Stomach smooth muscle (tissue), 2 donors: Measurements from ENCODE around the gene POLR1D.

Experiments used
- H3K27ac ChIP-seq: one replicate; pipeline ENCODE4 v1.7.0; 2013; ENCODE audit warnings: mild to moderate bottlenecking, low read length, inconsistent platforms
- H3K27me3 ChIP-seq, 2 donors: one replicate each; pipeline ENCODE4 v1.7.0; 2013; ENCODE audit warnings: low read length in 2 of 2; ENCODE audit not compliant: insufficient read depth in 2 of 2, control insufficient read depth in 1 of 2
- H3K36me3 ChIP-seq, 2 donors: one replicate each; pipeline ENCODE4 v1.7.0; 2013; ENCODE audit warnings: low read length in 2 of 2; ENCODE audit not compliant: control insufficient read depth in 2 of 2, insufficient read depth in 2 of 2
- H3K4me1 ChIP-seq: one replicate; pipeline ENCODE4 v1.7.0; 2013; ENCODE audit warnings: low read length; ENCODE audit not compliant: control insufficient read depth, insufficient read depth
- H3K4me3 ChIP-seq, 2 donors: one replicate each; pipeline ENCODE4 v1.7.0; 2013; ENCODE audit warnings: low read length in 2 of 2
- H3K9ac ChIP-seq, 2 donors: one replicate each; pipeline ENCODE4 v1.7.0; 2013; ENCODE audit warnings: low read length in 2 of 2, mild to moderate bottlenecking in 1 of 2
- H3K9me3 ChIP-seq, 2 donors: one replicate each; pipeline ENCODE4 v1.7.0; 2013; ENCODE audit warnings: low read length in 2 of 2; ENCODE audit not compliant: control insufficient read depth in 2 of 2
- donor health status: healthy.
- donor health status: Pancreatic carcinoma.

POLR1D gene

DNA sequence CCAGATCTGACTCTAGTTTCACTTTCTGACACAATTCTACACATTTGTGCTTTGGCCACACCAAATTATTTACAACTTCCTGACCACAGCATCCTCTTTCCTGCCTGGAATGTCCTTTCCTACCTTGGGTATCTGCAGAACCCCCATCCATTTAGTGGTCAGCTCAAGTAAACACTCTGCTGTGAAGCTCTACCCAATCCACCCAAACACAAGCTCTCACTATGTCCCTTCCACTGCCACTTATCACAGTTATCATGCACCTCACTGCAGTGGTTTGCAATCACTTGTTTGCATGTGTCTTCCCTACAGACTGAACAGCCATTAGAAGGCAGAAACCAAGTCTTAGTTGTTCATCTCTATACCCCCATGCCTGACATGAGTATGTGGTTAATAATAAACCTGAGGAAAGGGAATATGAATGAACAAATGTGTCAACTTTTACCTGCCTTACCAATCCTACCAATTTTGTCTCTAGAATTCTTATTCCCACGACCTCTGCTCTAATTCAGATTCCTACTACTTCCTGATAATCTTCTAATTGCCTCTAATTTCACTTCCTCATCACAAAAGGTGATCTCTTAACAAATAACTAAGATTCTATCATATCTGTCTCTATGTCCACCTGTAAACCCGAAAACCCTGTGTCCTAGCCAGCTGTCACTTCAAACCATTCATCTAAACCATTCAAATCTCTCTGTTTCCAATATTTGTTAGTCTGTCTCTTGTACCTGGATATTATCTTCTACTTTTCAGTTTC lies 26.5 kb upstream of the POLR1D start:
- H3K4me3 ChIP-seq: no peak overlapping the region
- H3K9me3 ChIP-seq: no peaks in the 10 kb centered on the region
- no peaks in the 10 kb centered on the region for H3K4me1 ChIP-seq
- no peaks in the 10 kb centered on the region for H3K27me3 ChIP-seq
- no peak overlapping the region for H3K27ac ChIP-seq
- no peaks in the 10 kb centered on the region for H3K36me3 ChIP-seq
- no peak overlapping the region for H3K9ac ChIP-seq

DNA sequence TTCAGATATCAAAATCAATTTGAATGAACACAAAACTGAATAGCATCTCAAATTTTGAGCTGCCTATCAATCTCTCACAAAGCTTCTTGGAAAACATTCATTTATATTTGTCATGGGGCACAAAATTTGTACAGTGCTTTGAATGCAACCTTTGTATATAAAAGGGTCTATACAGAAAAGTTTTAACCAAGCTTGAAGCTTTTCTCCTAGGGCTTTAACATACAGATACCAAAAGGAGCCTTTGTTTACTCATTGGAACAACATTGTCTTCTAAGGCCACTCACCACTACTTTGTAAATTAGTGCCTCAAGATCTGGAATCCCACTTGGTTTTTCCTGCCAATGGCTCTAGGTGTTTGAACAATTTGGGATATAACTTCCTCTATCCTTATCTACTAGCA lies 22.6 kb upstream of the POLR1D start:
- Histone ChIP-seq H3K4me1 (no peaks in the 10 kb centered on the region), H3K27me3 (no peaks in the 10 kb centered on the region), H3K27ac (no peak overlapping the region), H3K9ac (no peak overlapping the region), H3K9me3 (no peaks in the 10 kb centered on the region), H3K4me3 (no peak overlapping the region), H3K36me3 (no peaks in the 10 kb centered on the region)

DNA sequence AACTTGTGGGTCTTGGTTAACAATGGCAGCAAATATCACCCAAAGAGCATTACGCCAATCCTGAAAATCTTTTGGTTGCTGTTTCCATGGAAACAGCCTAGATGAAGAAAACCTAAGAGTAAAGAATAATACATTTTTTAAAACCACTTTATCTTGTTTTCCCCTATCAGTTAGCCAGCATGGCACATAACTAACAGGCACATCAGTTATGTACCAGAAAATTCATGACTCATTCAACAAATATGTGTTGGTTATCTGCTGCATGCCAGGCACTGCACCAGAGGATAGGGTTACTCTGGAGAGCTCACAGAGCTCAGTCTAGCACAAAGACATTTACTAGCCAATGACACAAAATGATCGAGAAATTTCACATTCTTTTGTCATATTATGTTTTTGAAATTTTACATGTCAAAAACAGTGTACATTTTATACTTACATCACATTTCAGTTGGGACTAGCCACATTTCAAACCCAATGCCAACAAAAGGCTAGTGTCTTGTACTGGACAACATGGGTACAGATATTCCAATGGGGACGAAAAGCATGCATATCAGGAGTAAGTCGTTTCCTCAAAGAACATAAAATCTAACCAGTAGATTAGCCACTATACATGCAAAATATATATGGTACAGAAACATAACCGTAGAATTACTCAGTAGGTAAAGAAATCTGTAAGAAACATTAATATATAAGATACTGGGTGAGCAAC lies 21.7 kb upstream of the POLR1D start:
- H3K4me3 ChIP-seq: no peak overlapping the region
- H3K4me1 ChIP-seq: no peaks in the 10 kb centered on the region
- H3K27me3 ChIP-seq: no peaks in the 10 kb centered on the region
- no peak overlapping the region for H3K9ac ChIP-seq
- H3K27ac ChIP-seq: no peak overlapping the region
- no peaks in the 10 kb centered on the region for H3K9me3 ChIP-seq
- no peaks in the 10 kb centered on the region for H3K36me3 ChIP-seq

DNA sequence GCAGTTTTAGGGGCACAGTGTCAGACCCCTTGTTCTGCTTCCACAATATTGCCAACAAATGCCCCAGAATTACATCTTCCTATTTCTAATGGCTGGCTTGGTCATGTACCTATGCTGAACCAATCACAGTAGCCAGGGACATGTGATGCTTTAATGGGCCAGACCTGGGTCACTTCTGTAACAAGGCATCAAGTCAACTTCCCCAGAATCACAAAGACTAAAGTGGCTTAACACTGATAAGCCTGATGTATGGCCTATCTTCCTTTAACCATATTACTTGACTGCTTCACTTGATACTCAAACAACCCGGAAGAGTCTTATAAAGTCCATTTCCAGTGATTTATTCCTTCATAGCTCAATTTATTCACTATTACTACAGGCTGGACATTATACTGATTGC lies 21.0 kb upstream of the POLR1D start:
- no peaks in the 10 kb centered on the region for H3K36me3 ChIP-seq
- H3K9ac ChIP-seq: no peak overlapping the region
- no peaks in the 10 kb centered on the region for H3K27me3 ChIP-seq
- H3K4me3 ChIP-seq: no peak overlapping the region
- H3K27ac ChIP-seq: no peak overlapping the region
- no peaks in the 10 kb centered on the region for H3K9me3 ChIP-seq
- no peaks in the 10 kb centered on the region for H3K4me1 ChIP-seq

DNA sequence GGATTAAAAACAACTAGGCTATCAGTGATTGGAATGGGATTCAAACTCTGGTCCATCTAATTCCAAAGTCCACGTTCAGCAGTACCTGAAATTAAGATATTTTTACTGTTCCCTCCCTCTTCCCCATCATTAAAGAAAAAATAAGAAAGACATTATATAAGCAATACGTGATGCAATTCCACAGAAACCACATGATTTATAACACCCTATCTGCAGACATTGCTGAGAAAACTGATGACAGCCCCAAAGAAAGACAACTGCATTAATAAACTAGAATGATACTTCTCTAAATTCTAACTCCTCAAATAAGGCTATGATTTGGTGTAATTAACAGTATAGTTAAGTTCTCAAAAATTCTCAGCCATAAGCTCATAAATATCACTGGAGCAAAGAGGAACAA lies 20.5 kb upstream of the POLR1D start:
- no peaks in the 10 kb centered on the region for H3K36me3 ChIP-seq
- no peak overlapping the region for H3K27ac ChIP-seq
- H3K27me3 ChIP-seq: no peaks in the 10 kb centered on the region
- H3K9me3 ChIP-seq: no peaks in the 10 kb centered on the region
- H3K9ac ChIP-seq: no peak overlapping the region
- H3K4me3 ChIP-seq: no peak overlapping the region
- H3K4me1 ChIP-seq: no peaks in the 10 kb centered on the region

DNA sequence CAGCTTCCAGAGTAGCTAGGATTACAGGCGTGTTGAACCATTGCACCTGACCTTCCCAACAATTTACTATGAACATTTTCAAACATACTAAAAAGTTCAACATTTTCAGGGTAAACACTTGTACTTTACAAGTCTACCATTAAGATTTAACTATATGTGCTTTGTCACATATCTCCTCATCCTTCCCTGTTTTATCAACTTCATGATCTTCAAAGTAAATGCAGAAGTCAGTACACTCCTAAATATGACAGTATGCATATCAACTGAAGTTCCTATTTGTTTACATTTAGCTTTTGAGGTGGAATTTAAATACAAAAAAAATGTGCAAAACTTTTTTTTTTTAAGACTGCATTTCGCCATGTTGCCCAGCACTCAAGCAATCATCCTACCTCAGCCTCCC lies 19.9 kb upstream of the POLR1D start:
- no peaks in the 10 kb centered on the region for H3K27me3 ChIP-seq
- H3K9ac ChIP-seq: no peak overlapping the region
- no peaks in the 10 kb centered on the region for H3K36me3 ChIP-seq
- H3K4me1 ChIP-seq: no peaks in the 10 kb centered on the region
- no peak overlapping the region for H3K27ac ChIP-seq
- H3K4me3 ChIP-seq: no peak overlapping the region
- no peaks in the 10 kb centered on the region for H3K9me3 ChIP-seq

DNA sequence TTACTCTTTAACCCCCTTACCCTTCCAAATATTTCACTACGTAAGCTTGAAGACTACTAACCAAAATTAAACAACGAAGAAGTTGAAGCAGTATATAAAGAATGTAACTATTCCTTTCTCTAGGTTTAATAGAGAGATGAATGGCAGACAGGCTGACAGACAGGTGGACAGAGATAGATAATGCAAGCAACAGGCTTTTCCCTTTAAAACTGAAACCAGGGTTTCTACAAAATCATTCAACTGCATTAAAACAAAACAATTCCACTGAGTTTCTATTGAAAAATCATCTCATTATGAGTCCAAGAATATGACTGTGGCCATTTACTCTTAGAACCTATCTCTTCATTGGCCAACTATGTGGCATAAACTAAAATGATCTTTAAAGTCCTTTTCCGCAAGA lies 16.6 kb upstream of the POLR1D start:
- H3K9me3 ChIP-seq: no peaks in the 10 kb centered on the region
- H3K36me3 ChIP-seq: no peaks in the 10 kb centered on the region
- peaks cover 3% of the 10 kb centered on the region for H3K4me1 ChIP-seq
- H3K9ac ChIP-seq: no peak overlapping the region
- H3K4me3 ChIP-seq: no peak overlapping the region
- no peak overlapping the region for H3K27ac ChIP-seq
- H3K27me3 ChIP-seq: no peaks in the 10 kb centered on the region

DNA sequence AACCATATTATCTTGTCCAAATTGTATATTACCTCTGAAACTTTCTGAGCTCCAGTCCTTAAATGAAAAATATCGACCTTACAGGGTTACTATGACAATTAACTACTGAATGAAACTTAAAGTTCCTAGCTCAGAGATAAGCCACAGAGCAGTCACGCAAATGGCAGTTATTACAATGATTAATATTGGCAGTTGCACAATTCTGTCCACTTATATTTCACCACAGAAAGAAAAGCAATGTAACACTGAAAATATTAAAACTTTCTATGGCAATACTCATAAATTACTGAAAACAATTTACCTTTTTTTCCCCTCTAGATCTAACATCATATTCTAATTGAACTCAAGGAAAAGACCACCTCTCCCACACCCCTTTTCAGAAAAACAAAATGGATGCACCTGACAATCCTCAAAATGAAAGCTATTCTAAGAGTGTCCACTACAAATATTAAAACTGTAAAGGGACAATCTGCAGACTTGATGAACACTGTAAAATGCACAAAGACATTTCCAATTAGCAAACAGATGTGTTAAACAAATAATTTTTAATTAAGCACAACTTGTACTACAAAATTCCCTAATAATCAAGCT lies 16.0 kb upstream of the POLR1D start:
- H3K9ac ChIP-seq: no peak overlapping the region
- H3K36me3 ChIP-seq: no peaks in the 10 kb centered on the region
- no peak overlapping the region for H3K27ac ChIP-seq
- H3K9me3 ChIP-seq: no peaks in the 10 kb centered on the region
- H3K27me3 ChIP-seq: no peaks in the 10 kb centered on the region
- no peak overlapping the region for H3K4me3 ChIP-seq
- peaks cover 3% of the 10 kb centered on the region for H3K4me1 ChIP-seq

DNA sequence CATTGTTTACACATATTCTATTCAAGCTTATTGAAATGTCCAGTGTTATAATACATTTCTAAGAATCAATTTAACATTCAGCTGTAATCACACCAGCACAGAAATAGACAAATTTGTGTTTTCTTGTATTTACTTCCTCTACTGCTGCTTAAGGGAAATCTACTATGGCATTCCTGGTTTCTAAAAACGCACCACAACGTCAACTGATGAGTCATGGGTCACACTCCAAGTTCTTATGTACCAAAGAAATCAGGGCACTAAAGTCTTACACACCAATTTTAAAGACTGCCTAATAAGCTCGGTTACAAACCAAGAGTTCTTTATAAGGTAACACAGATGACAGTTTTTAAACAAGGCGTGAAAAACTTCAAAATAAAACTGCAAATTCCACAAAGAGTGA lies 14.6 kb upstream of the POLR1D start:
- Histone ChIP-seq H3K27ac (no peak overlapping the region), H3K9ac (no peak overlapping the region), H3K9me3 (no peaks in the 10 kb centered on the region), H3K4me3 (no peak overlapping the region), H3K36me3 (no peaks in the 10 kb centered on the region), H3K27me3 (no peaks in the 10 kb centered on the region), H3K4me1 (peaks cover 3% of the 10 kb centered on the region)

DNA sequence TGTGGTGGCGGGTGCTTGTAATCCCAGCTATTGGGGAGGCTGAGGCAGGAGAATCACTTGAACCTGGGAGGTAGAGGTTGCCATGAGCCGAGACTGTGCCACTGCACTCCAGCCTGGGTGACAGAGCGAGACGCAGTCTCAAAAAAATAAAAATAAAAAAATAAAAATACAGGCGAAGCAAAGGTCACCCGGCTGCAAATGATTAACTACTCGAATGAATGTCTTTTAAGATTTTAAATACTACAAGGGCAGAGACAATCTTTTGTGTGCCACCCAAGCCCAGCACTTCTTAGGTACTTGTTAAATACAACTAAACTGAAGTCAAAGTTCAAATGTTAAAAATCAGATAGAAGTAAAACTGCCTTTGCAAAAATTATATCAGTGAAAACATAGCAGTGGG lies 8.1 kb upstream of the POLR1D start:
- no peak overlapping the region for H3K4me3 ChIP-seq
- no peak overlapping the region for H3K9ac ChIP-seq
- peaks cover 2% of the 10 kb centered on the region for H3K4me1 ChIP-seq
- H3K9me3 ChIP-seq: no peaks in the 10 kb centered on the region
- H3K27me3 ChIP-seq: no peaks in the 10 kb centered on the region
- H3K36me3 ChIP-seq: no peaks in the 10 kb centered on the region
- H3K27ac ChIP-seq: no peak overlapping the region

DNA sequence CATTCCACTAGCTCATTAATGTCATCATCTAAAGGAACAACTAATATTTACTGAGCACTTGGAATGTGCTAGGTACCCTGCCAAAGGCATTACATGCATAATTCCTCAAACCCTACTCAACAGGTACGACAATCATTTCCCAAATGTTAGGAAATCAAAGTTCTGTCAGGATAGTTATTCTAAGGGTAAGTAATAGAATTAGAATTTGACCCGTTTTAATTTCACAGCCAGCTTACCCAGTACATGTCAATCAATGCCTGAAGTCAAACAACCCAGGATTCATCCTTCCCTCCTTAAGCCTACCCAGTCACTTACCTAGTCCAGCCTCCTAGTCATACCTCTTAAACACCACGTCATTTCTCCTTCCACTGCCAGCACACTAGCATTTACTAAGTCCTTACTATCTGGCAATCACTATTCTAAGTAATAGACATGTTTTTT lies 3.8 kb upstream of the POLR1D start:
- Histone ChIP-seq H3K9me3 (no peaks in the 10 kb centered on the region), H3K27me3 (no peaks in the 10 kb centered on the region), H3K27ac (no peak overlapping the region), H3K36me3 (peaks cover under 1 to 1% of the 10 kb centered on the region in 2 donors), H3K4me1 (peaks cover 21% of the 10 kb centered on the region), H3K4me3 (no peak overlapping the region), H3K9ac (no peak overlapping the region)
